Activated CD4-positive, alpha-beta T cell treated with anti-CD3 and anti-CD28 coated beads, Interleukin-2, amount 50 U/mL, for 16 hours (primary cell): Measurements from ENCODE around the gene PHF14.

ENCODE experiments used
- DNase-seq: peaks from one replicate; pipeline ENCODE4 v3.0.0-alpha.2; 2020

PHF14 gene

DNA sequence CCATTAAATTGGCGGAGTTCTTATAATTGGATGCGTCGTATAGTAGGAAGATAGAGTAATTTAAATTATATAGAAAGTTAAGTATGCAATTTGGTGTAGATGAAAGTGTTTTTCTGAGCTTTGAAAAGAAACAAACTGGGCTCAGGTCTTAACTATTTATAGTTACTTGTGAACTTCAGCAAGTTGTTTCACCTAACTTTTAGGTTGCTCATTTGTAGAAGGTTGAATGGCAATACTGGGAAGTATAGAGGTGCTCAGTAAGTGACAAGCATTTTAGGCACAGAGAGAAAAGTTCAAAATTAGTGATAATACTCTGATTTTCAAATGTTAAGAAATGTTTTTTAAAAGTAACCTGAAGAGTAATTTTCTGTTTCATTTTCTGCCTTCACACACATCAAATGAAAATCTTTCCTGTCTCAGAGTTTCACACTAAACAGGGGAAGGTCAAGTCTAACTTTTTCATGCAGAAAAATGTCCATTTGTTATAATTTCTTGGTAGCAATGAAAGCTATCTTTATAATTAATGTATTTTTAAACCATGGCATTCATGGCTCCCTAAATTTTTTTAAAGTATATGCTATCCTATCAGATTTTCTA is 146.5 kb downstream of the PHF14 start:
- peak; percentile 19 for DNase-seq

DNA sequence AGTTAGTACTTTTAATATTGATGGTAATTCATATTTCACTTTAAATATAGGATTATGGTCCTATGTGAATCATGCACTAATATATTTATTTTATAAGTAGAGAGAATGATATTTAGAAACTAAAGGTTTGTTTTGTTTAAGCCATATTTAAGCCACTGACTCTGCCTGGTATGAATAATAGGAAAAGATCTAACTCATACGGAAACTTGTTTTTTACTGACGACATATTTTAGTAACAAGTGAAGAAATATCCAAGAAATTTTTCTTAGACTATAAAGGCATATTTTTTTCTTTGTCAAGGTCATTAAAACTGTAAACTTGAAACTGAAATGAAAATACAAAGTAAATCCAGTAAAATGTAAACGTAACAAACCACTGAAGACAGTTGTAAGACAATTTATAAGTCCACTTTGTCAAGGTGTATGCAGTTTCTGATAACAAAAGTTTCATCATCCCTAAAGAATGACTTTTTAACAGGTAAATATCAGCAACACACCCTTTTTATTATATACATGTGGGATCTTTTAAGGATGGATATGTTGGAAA is 147.1 kb downstream of the PHF14 start:
- peak; percentile 60 for DNase-seq

DNA sequence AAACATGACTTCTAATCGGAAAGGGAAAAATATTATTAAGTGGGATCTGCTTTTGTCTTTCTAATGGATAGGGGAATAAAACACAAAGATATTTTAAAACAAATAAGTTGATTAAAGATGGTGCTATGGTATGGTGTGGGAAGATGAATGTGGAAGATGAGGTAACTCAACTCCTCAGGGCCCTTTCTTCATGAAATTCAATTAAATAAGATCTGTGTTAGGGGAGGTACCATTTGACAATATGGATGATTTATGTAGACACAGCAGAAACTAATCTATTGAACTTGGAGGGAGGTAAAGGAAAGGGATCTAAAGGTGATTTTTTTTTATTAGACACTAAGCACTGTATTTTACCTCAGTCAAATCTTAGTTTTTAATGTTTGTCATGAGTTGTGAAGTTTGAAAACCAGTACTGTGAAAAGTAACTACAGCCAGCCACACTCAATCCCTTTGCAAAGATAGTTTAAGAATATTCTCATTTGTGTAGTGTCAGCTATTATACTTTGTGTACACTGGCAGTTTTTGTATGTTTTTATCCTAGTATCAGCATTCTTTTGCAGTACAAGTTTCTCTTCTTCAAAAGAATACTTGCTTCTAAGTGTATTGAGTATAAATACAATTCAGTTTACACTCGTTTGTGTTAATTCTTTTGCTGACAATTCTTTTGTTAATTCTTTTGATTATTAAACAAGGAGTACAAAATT is 151.3 kb downstream of the PHF14 start:
- no peak for DNase-seq

DNA sequence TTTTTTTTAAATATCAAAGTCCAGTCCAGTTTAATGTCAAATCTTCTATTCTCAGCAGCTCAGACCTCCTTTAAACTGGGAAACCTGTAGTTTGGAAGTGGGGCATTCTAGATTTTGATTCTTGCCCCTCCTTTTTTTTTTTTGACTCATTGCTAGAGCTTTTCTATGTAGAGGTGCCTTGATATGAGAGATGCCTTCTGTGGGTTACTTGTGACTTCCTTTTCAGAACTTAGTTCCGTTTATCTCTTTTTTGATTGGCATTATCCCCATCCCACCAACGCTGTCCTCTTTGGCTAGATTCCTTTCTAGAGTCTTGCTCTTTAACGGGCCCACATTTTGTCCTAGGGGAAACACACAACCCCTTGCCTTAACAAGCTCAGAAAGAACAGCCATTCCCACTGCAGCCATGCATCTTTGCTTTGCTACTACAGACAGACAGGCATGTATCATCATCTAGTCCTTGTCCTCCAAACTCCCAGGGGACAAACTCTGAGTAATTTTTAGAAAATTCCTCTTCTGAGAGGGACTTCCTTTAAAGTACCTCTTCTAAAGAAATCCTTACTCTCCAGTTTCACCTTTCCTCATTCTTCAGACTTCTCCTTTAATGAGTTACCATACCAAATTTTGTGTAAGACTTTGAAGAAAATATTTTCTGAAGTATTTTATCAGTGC is 153.6 kb downstream of the PHF14 start:
- peak; percentile 54 for DNase-seq

DNA sequence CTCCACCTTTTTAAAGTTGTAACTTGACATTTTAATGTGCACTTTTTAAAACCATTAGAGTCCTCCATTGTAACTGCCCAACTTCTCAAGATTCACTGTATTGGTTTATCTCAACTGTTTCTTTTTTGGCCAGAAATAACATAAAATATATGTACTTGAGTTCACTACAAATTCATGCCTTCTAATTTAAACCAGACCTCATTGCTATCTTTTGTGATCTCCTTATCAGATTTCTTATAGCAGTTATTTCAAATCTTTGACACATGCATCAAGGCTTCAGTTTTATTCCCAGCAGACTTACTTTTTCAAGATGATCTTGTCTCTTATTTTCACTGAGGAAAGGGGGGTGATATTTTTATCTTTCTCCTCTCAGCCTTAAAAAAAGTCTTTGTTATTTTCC is 154.3 kb downstream of the PHF14 start:
- no peak for DNase-seq

DNA sequence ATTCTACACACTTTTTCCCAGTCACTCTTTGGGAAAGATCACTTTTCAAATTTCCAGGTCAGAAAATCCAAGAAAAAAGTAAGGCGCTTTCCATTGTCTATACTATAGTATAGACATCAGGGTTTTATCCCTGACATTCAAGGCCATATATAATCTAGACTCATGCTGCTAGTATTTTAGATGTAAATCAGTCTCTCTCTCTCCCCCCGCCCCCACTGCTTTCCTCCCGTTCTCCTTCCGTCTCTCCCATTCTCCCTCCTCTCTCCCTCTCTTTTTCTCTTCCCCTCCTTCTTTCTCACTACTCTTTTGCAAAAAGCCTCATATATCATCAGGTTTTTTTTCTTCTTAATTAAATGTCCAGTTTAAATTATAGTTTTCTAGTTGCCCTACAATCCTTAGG is 154.8 kb downstream of the PHF14 start:
- DNase-seq: no peak

DNA sequence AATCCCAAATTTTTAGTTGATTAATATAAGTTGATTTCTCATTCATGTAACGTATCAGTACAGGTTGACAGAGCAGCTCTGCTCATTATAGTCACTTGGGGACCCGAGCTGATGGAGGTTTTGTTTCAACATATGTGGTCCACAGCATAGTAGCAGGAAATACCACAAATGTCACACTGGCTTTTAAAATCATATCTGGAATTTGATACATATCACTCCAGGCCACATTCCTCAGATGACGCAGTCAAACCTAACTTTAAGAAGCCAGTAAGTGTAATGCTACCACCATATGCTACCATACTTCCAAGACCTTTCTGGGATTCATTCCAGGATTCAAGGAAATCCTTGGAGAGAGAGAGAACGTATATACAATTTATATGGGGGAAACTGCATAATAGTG is 156.3 kb downstream of the PHF14 start:
- peak; percentile 65 for DNase-seq

DNA sequence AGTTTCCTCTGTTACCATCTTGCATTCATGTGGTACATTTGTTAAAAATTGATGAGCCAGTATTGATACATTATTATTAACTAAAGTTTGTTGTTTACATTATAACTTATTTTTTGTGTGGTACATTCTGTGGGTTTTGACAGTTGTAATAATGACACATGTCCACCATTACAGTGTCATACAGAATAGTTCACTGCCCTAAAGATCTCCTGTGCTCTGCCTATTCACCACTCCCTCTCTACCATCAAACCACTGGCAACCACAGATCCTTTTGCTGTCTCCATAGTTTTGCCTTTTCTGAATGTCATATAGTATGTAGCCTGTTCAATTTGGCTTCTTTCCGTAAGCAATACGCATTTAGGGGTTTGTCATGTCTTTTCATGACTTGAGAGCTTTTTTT is 156.9 kb downstream of the PHF14 start:
- no peak for DNase-seq

DNA sequence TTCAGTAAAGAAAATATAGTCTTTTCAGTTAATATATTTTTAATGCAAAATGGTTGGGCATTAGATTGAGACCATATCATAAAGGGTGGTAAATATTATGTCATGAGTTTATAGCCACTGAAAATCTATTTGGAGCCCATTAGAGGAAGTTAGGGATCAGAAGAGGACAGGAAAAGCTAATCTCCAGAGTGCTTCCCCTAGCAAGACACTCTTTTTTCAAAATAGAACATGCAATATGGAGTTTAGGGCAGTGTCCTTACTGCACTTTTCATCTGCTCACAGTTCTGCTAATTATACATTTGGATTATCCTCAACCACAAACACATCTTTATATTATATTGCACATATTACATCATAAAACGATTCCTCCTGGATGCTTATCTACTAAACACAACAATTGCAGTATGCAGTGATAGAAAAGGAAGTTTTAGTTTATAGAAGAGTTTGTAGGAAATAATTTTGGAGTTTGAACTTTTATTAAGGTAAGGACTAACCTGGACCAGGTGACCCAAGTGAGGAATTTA is 159.8 kb downstream of the PHF14 start:
- DNase-seq: no peak

DNA sequence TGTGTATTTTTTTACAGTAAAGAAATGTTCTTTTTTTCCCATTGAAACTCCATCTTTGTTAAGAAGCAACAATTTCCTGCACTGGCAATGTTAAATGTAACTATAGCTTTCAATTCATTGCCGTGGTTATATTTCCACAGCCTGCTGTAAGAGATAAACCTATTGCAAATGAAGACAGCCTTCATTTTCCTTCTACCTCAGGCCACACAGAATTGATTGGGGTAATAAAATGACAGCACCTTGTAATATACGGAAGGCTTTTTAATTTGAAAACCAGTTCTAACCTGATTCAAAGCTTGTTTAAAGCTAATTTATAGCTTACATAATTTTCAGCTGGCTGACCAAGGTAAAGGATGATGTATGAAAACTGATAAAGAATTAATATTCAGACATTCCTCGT is 161.9 kb downstream of the PHF14 start:
- no peak for DNase-seq

DNA sequence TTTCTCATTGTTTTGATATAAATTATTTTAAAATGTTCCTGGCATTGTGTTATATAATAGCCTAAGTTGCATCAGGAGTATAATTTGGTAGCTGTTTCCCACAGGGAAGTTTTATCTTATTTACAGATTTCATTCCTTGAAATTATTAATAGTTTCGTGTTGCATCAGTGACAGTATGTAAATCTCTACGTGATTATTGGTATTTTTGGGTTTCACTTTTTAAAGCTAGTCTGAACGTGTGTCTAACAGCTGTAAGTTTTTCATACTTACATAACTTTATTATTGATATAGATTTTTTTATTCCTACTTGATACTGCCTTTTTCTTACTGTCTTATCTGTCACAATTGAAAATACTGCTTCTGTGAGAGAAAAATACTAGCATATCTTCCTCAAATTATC is 167.9 kb downstream of the PHF14 start:
- no peak for DNase-seq

DNA sequence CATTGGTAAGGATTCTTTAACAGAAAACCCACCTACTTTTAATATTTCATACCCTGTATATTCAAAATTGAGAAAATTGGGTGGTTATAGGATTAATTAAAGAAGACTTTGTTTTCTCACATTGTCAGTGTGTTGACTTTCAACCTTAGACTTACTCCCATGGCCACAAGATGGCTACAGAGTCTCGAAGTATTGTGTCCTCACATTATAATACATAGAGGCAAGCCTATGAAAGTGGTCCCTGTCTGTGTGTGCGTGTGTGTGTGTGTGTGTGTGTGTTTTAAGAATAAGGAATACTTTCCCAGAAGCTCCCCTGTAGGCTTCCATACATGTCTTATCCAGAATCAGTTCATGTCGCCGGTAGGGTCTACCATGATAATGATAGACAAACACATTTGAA is 180.0 kb downstream of the PHF14 start:
- no peak for DNase-seq

DNA sequence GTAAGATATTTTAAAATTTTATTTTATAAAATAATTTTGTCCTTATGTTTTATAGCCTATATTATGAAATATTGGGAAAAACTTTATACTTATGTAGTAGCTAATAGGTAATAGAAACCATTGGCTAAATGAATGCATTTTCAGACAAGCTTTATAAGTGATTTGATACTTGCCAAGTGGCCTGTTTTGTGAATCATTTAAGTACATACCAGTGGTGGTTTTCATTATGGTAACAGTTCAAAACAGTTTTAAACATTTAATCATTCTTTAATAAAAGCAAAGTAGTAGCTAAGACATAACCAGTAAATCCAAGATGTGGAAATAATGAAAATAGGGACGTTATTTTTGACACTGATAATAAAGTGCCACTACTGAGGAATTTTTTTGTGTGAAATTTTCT is 182.2 kb downstream of the PHF14 start:
- DNase-seq: no peak

DNA sequence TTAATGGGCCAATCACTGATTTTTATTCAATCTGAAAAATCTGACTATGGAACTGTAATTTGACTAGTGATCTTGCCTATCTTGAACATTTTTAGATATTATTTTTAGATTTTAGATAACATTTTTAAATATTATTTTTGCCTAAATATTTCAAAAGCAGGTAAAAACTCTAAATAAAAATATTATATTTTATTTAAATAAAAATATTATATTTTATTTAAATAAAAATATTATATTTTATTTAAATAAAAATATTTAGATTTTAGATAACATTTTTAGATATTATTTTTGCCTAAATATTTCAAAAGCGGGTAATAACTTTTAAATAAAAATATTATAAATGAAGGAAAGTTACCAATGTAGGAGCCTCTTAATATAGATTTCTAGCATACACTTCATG is 187.8 kb downstream of the PHF14 start:
- DNase-seq: no peak

DNA sequence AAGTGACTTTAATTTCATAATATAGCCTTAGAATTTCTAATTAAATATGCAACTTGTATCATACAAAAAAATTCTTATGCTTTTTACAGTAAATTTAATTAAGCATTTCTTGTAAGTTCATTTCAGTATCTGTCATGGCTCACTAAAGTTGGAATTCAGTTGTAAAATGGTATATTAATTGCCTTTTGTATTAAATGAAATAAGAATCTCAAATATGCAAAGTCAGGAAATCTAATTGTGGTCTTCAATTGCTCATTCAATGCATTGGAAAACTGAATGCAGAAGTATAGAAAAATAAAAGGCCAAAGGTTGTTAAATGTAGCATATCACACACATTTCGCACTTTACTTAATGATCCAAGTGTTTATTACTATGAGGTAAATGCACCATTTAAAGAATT is 189.5 kb downstream of the PHF14 start:
- no peak for DNase-seq

DNA sequence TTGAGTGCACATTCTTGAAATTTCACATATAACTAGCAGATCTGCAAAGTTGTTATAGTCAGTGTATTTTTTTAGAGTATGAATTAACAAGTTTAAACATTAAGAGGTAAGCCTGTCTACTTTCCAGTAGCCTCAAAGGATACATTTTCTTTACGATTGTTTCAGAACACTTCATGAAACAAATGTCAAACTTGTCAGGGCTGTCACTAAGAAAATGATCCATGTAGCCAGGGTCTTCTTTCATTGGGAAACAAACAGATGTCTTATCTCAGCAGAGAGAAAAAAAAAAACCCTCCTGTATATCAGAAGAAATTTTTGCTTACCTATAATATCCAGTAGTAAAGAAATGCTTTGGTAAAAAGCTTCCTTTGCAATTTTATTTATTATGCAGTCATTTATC is 192.4 kb downstream of the PHF14 start:
- DNase-seq: no peak

DNA sequence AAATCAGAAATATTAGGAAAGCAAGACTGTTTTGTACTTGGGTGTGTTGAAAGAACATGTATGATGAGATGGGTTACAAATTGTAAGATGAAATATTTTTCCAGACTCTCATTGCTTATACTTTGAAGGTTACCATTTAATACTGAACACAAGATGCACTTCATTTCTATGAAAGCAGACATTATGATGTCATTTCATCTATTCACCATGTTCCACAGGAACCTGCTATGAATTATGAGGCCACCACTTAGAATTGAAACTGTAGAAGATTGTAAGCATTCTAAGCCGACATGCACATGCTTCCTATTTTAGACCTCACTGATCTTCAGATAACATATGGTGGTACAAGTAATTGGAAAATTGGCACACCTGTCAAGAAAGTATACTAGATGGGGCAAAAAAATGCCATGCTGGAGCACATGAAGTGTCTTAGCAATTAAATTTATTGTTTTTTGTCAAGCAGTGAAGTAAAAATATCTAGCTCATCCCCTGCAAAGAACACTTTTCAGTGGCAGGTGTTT is 195.0 kb downstream of the PHF14 start:
- no peak for DNase-seq

DNA sequence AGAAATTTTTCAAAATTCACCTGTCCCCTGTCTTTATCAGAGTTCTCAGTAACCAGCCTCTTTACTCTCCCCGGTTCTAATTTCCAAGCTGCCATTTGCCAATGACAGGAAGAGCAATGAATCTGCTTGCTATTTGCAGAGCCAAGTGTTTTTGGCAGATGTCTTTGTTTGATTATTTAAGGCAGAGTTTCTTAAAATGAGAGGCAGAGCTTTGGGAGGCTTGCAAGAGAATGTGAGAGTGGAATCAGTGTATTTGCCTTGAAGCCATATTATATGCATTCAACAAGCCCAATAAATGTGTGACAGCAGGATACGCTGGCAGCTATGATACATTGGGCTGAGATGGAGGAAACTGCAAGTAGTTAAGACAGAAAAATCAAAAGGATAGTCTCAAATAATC is 196.5 kb downstream of the PHF14 start:
- no peak for DNase-seq

DNA sequence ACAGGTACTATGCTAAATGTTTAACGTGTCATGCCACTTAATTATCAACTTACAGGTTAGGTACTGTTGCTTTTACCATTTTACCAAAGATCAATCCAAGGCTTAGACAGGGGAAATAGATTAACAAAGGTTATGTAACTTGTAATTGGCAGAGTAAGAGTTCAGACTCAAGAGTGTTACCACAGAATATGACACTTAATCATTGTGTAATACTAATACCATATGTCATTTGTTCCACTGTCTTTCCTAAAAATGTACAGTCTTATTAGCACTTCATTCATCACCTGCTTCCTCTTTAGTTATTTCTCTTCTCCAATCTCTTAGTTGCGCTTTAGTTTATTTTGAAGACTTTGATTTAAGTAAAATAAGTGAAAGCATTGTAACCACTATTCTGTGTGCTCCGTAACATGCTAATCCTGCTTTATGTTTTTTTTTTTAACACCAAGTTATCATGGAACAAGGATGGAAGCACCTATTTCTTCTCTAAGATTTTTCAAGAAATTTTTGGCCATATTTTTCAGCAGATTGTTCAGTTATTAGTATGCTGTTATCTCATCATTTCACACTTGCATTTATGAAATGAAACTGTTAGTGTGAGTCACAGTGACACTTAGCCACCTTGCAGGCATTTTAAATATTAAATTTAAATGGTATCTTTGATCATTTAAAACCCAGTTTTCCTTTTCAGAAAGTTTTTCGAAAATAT is 197.3 kb downstream of the PHF14 start:
- DNase-seq: no peak

DNA sequence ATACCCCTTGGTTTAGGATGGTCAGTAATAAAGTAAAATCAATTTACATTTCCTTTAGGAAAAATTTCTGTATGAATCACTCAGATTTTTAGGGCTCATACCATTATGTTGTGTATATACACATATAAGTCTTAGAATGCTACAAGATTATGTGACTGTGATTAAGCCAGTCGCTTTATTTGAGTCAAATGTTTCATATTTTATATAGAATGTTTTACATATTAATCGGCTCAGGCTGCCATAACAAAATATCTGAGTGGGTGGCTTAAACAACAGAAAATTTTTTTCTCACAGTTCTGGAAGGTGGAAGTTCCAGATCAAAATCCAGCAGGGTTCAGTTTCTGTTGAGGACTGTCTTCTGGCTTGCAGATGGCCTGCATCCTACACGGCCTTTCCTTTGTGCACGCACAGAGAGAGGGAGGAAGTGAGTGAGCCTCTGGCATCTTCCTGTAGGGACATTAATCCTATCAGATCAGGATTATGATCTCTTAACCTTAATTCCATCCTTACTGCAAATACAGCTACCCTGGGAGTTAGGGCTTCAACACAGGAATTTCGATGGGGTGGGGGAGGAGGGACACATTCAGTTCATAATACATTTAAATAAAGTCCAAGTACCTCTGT is 198.0 kb downstream of the PHF14 start:
- no peak for DNase-seq

DNA sequence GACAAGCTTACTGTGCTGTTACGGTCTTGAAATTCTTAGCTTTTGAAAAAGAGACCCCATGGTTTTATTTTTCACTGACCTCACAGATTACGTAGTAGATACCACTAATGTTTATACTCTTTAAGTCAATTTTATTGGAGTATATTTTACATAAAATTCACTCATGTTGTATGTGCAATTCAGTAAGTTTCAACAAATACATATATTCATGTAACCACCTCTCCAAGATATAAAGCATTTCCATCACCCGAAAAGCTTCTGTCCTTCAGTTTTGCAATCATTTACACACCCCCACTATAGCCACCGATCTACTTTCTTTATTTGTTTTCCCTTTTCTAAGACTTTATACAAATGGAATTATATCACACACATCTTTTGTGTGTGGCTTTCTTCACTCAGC is 199.2 kb downstream of the PHF14 start:
- no peak for DNase-seq

DNA sequence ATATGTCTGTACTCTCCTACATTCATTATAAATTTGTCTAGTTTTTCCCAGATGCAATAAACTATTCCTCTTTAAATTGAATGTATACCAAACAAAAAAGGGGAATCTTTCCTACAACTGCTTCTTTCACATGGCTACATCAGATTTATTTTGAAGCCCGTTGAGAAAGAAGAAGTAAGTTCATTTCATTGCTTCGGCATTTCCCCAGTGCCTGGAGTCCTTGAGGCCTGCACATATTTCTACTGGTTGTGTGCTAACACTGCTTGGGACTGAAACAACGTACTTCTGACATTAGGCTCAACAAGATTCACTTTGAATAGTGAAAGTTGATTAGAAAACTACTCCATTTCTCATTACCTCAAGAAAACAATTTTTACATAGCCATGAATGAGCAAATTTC is 201.7 kb downstream of the PHF14 start:
- no peak for DNase-seq

DNA sequence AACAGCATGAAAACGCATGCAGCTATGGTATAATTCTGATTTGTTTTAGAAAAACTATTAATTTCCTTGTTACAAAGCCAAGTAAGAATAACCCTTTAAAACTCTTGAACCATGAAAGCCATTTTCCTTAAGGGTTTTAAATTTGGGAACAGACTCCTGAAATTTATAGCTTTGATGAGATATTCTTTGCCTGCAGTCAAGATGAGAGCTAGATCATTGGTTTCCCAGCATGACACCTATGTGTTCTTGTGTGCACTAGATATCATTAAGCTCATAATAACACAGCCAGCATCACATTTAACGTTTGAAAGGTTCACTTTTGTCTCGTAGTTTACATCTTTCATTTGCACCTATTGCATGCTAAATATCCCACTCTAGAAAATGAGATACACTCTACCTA is 202.2 kb downstream of the PHF14 start:
- no peak for DNase-seq
